WTC11 (cell line): Measurements from ENCODE around the gene IGLL5. TPM values are rescaled to one million over a fixed set of nuclear protein-coding genes. Genes with fewer than 3 reads are reported as not detected.

Source experiments
- ATAC-seq: fragments of 200-7000 bp; cut with Tn5 transposase; 2 replicates; pipeline ENCODE4 v1.10.0; 2021; ENCODE audit warnings: mild to moderate bottlenecking, moderate library complexity
- CTCF ChIA-PET: fragments of 300-600 bp; sonication (Branson Sonifier 250); formaldehyde crosslinking; loops from one replicate; lab custom pipeline; 2021; ENCODE audit warnings: antibody characterized with exemption; lab: Charles Lee
- POLR2A ChIA-PET: fragments of 350-600 bp; sonication (Branson Sonifier 250); formaldehyde crosslinking; loops from one replicate; lab custom pipeline; 2021; ENCODE audit warnings: antibody characterized with exemption; lab: Charles Lee
- DNase-seq: peaks from one replicate; pipeline ENCODE4 v3.0.0; 2021; ENCODE audit warnings: low spot score
- H3K27ac Mint-ChIP-seq: 2 replicates; pipeline ENCODE4 v1.8.0; 2021; ENCODE audit warnings: mixed read lengths
- H3K27me3 Mint-ChIP-seq: 2 replicates; pipeline ENCODE4 v1.8.0; 2021; ENCODE audit warnings: low read depth, mild to moderate bottlenecking, moderate library complexity, mixed read lengths
- H3K36me3 Mint-ChIP-seq: 2 replicates; pipeline ENCODE4 v1.8.0; 2021; ENCODE audit warnings: mixed read lengths
- H3K4me1 Mint-ChIP-seq: 2 replicates; pipeline ENCODE4 v1.8.0; 2022; ENCODE audit warnings: mixed read lengths
- H3K4me3 Mint-ChIP-seq: 2 replicates; pipeline ENCODE4 v1.8.0; 2021; ENCODE audit warnings: mild to moderate bottlenecking, moderate library complexity, mixed read lengths
- H3K9me3 Mint-ChIP-seq: 2 replicates; pipeline ENCODE4 v1.8.0; 2021; ENCODE audit warnings: mixed read lengths
- CBFB ChIP-seq: sonication (generic); formaldehyde crosslinking; IDR thresholded peaks from 2 replicates; pipeline ENCODE4 v1.8.1; 2022; ENCODE audit warnings: mild to moderate bottlenecking, low read depth, missing genetic modification reagents
- EMX1 ChIP-seq: fragments of 250-450 bp; sonication (Bioruptor Pico); IDR thresholded peaks from 2 replicates; pipeline ENCODE4 v1.8.0; 2021; ENCODE audit warnings: mild to moderate bottlenecking
- ETV6 ChIP-seq: sonication (generic); formaldehyde crosslinking; IDR thresholded peaks from 2 replicates; pipeline ENCODE4 v1.8.1; 2022; ENCODE audit warnings: mild to moderate bottlenecking, missing genetic modification reagents
- HMGA2 ChIP-seq: fragments of 250-450 bp; sonication (Bioruptor Pico); IDR thresholded peaks from 2 replicates; pipeline ENCODE4 v1.4.0; 2021; ENCODE audit warnings: mild to moderate bottlenecking, moderate library complexity
- NFATC4 ChIP-seq: fragments of 250-450 bp; sonication (Bioruptor Pico); IDR thresholded peaks from 2 replicates; pipeline ENCODE4 v1.9.0; 2021; ENCODE audit warnings: mild to moderate bottlenecking
- TEAD1 ChIP-seq: sonication (generic); formaldehyde crosslinking; IDR thresholded peaks from 2 replicates; pipeline ENCODE4 v1.8.0; 2022; ENCODE audit warnings: mild to moderate bottlenecking, missing genetic modification reagents
- TP53 ChIP-seq: sonication (generic); formaldehyde crosslinking; IDR thresholded peaks from 2 replicates; pipeline ENCODE4 v1.8.1; 2023; ENCODE audit warnings: mild to moderate bottlenecking, missing genetic modification reagents
- ZNF138 ChIP-seq: sonication (generic); formaldehyde crosslinking; conservative IDR thresholded peaks from 2 replicates; pipeline ENCODE4 v1.8.1; 2022; ENCODE audit warnings: mild to moderate bottlenecking, moderate library complexity, missing genetic modification reagents
- ZNF416 ChIP-seq: fragments of 250-450 bp; sonication (Bioruptor Pico); IDR thresholded peaks from 2 replicates; pipeline ENCODE4 v1.9.0; 2021; ENCODE audit warnings: mild to moderate bottlenecking, inconsistent platforms
- total RNA-seq: library from RNA; stranded (reverse); gene quantifications from 3 replicates; pipeline ENCODE4 v1.2.3, GENCODE V29; 2021
- TF ChIP-seq, protein P1 (sequence below): sonication (generic); formaldehyde crosslinking; IDR thresholded peaks from 2 replicates; pipeline ENCODE4 v1.8.1; 2023; ENCODE audit warnings: mild to moderate bottlenecking, missing genetic modification reagents, moderate library complexity
- TF ChIP-seq, protein P2 (sequence below): sonication (generic); formaldehyde crosslinking; IDR thresholded peaks from 2 replicates; pipeline ENCODE4 v1.8.1; 2023; ENCODE audit warnings: mild to moderate bottlenecking, missing genetic modification reagents, borderline replicate concordance
- TF ChIP-seq, protein P3 (sequence below): sonication (generic); formaldehyde crosslinking; IDR thresholded peaks from 2 replicates; pipeline ENCODE4 v1.8.0; 2023; ENCODE audit warnings: mild to moderate bottlenecking, missing genetic modification reagents
- TF ChIP-seq, protein P4 (sequence below): sonication (generic); formaldehyde crosslinking; IDR thresholded peaks from 2 replicates; pipeline ENCODE4 v1.8.1; 2023; ENCODE audit warnings: mild to moderate bottlenecking, missing genetic modification reagents
- TF ChIP-seq, protein P5 (sequence below): sonication (generic); formaldehyde crosslinking; IDR thresholded peaks from 2 replicates; pipeline ENCODE4 v1.8.1; 2023; ENCODE audit warnings: mild to moderate bottlenecking, missing genetic modification reagents, moderate library complexity
- TF ChIP-seq, protein P6 (sequence below): sonication (generic); formaldehyde crosslinking; IDR thresholded peaks from 2 replicates; pipeline ENCODE4 v1.8.1; 2023; ENCODE audit warnings: mild to moderate bottlenecking, moderate library complexity, missing genetic modification reagents
- TF ChIP-seq, protein P7 (sequence below): sonication (generic); formaldehyde crosslinking; IDR thresholded peaks from 2 replicates; pipeline ENCODE4 v1.8.1; 2022; ENCODE audit warnings: mild to moderate bottlenecking, moderate library complexity, missing genetic modification reagents
- TF ChIP-seq, protein P8 (sequence below): sonication (generic); formaldehyde crosslinking; IDR thresholded peaks from 2 replicates; pipeline ENCODE4 v1.8.0; 2022; ENCODE audit warnings: mild to moderate bottlenecking, missing genetic modification reagents
- TF ChIP-seq, protein P9 (sequence below): fragments of 250-450 bp; sonication (Bioruptor Pico); IDR thresholded peaks from 2 replicates; pipeline ENCODE4 v2.1.2; 2022; ENCODE audit warnings: mild to moderate bottlenecking, moderate library complexity
- TF ChIP-seq, protein P10 (sequence below): fragments of 250-450 bp; sonication (Bioruptor Pico); IDR thresholded peaks from 2 replicates; pipeline ENCODE4 v1.9.0; 2021; ENCODE audit warnings: mild to moderate bottlenecking

The IGLL5 gene
- total RNA-seq, 1 experiment from 2014 or later: not detected

DNA sequence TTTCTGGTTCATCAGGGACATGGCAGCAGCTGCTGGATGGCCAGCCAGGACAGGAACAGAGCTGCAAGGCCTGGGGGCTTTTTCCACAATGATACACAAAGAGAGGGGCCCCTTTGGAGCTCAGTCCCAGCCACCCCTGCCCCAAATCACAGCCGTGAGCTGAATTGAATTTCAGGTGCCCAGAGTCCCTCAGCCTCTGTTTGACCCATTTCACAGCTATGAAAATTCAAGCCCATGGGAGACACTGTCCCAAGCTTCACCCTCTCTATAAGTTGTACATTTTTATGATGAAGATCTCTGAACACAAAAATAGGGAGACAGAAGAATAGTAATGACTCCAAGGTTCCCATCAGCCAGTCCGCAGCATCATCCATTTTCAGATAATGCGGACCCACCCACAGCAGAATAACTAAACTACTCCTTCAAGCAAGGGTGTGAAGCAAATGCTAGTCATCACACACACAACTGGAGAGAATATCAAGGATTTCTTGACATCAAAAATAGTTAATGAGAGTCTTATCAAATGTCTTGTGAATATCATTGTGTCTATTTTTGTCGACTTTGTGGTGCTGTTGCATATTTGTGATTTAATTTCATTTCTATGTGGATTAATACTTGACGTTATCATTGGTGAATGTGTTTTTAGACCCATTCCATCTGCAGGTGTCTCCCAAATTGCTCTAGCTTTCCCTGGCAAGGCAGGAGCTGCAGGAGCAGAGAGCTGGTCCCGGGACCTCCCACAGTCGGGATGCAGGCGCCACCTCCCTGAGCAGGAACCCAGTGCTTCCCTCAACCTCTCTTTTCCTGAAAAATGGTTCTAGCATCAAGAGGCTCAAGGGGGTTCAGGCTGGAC is 24.7 kb downstream of the IGLL5 start (continued):
- TF ChIP-seq, protein P1, sequence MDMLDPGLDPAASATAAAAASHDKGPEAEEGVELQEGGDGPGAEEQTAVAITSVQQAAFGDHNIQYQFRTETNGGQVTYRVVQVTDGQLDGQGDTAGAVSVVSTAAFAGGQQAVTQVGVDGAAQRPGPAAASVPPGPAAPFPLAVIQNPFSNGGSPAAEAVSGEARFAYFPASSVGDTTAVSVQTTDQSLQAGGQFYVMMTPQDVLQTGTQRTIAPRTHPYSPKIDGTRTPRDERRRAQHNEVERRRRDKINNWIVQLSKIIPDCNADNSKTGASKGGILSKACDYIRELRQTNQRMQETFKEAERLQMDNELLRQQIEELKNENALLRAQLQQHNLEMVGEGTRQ (CRISPR knock-in tag): no peak
- TF ChIP-seq, protein P2, sequence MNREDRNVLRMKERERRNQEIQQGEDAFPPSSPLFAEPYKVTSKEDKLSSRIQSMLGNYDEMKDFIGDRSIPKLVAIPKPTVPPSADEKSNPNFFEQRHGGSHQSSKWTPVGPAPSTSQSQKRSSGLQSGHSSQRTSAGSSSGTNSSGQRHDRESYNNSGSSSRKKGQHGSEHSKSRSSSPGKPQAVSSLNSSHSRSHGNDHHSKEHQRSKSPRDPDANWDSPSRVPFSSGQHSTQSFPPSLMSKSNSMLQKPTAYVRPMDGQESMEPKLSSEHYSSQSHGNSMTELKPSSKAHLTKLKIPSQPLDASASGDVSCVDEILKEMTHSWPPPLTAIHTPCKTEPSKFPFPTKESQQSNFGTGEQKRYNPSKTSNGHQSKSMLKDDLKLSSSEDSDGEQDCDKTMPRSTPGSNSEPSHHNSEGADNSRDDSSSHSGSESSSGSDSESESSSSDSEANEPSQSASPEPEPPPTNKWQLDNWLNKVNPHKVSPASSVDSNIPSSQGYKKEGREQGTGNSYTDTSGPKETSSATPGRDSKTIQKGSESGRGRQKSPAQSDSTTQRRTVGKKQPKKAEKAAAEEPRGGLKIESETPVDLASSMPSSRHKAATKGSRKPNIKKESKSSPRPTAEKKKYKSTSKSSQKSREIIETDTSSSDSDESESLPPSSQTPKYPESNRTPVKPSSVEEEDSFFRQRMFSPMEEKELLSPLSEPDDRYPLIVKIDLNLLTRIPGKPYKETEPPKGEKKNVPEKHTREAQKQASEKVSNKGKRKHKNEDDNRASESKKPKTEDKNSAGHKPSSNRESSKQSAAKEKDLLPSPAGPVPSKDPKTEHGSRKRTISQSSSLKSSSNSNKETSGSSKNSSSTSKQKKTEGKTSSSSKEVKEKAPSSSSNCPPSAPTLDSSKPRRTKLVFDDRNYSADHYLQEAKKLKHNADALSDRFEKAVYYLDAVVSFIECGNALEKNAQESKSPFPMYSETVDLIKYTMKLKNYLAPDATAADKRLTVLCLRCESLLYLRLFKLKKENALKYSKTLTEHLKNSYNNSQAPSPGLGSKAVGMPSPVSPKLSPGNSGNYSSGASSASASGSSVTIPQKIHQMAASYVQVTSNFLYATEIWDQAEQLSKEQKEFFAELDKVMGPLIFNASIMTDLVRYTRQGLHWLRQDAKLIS (CRISPR knock-in tag): no peak
- TF ChIP-seq TEAD1 (CRISPR knock-in tag) (no peak), EMX1 (CRISPR knock-in tag) (no peak), NFATC4 (CRISPR knock-in tag) (no peak)
- TF ChIP-seq, protein P3, sequence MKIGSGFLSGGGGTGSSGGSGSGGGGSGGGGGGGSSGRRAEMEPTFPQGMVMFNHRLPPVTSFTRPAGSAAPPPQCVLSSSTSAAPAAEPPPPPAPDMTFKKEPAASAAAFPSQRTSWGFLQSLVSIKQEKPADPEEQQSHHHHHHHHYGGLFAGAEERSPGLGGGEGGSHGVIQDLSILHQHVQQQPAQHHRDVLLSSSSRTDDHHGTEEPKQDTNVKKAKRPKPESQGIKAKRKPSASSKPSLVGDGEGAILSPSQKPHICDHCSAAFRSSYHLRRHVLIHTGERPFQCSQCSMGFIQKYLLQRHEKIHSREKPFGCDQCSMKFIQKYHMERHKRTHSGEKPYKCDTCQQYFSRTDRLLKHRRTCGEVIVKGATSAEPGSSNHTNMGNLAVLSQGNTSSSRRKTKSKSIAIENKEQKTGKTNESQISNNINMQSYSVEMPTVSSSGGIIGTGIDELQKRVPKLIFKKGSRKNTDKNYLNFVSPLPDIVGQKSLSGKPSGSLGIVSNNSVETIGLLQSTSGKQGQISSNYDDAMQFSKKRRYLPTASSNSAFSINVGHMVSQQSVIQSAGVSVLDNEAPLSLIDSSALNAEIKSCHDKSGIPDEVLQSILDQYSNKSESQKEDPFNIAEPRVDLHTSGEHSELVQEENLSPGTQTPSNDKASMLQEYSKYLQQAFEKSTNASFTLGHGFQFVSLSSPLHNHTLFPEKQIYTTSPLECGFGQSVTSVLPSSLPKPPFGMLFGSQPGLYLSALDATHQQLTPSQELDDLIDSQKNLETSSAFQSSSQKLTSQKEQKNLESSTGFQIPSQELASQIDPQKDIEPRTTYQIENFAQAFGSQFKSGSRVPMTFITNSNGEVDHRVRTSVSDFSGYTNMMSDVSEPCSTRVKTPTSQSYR: no peak
- TF ChIP-seq, protein P4, sequence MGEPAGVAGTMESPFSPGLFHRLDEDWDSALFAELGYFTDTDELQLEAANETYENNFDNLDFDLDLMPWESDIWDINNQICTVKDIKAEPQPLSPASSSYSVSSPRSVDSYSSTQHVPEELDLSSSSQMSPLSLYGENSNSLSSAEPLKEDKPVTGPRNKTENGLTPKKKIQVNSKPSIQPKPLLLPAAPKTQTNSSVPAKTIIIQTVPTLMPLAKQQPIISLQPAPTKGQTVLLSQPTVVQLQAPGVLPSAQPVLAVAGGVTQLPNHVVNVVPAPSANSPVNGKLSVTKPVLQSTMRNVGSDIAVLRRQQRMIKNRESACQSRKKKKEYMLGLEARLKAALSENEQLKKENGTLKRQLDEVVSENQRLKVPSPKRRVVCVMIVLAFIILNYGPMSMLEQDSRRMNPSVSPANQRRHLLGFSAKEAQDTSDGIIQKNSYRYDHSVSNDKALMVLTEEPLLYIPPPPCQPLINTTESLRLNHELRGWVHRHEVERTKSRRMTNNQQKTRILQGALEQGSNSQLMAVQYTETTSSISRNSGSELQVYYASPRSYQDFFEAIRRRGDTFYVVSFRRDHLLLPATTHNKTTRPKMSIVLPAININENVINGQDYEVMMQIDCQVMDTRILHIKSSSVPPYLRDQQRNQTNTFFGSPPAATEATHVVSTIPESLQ (CRISPR knock-in tag): no peak

DNA sequence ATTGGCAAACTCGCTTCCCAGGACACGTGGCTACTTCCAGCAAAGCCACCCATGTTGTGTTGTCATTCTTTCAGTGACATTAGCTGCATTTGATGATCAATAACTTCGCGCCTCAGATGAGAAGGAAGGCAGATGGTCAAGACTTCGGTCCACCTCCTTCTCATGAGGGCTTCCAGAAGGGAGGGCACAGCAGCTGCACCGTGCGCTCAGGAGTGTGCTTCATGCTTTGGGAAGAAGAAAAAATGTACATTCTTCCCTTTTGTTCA is 25.3 kb downstream of the IGLL5 start:
- peaks cover 5% of the 10 kb centered on the region; the same call in 1 of the 2 replicates for H3K9me3 Mint-ChIP-seq
- ChIA-PET POLR2A (no interaction called here), CTCF (interaction anchor here (1.5 to 2.0 kb wide), 4 partner anchors 23 to 36 kb away, joined by 4 to 6 read pairs (median 4); no protein-coding TSS in a partner anchor)
- H3K4me3 Mint-ChIP-seq: no peak overlapping the region
- no peak overlapping the region for H3K27ac Mint-ChIP-seq
- no peaks in the 10 kb centered on the region; the same call in 1 of the 2 replicates for H3K4me1 Mint-ChIP-seq
- no peak for ATAC-seq
- H3K27me3 Mint-ChIP-seq: peaks cover 83% of the 10 kb centered on the region
- DNase-seq: no peak
- no peaks in the 10 kb centered on the region for H3K36me3 Mint-ChIP-seq
- TF ChIP-seq ETV6 (CRISPR knock-in tag) (no peak), NFATC4 (CRISPR knock-in tag) (no peak), ZNF416 (CRISPR knock-in tag) (no peak), ZNF138 (CRISPR knock-in tag) (no peak), HMGA2 (CRISPR knock-in tag) (no peak), CBFB (CRISPR knock-in tag) (no peak), EMX1 (CRISPR knock-in tag) (no peak), TP53 (CRISPR knock-in tag) (no peak)
- TF ChIP-seq, protein P5, sequence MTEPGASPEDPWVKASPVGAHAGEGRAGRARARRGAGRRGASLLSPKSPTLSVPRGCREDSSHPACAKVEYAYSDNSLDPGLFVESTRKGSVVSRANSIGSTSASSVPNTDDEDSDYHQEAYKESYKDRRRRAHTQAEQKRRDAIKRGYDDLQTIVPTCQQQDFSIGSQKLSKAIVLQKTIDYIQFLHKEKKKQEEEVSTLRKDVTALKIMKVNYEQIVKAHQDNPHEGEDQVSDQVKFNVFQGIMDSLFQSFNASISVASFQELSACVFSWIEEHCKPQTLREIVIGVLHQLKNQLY (CRISPR knock-in tag): no peak
- TF ChIP-seq, protein P6, sequence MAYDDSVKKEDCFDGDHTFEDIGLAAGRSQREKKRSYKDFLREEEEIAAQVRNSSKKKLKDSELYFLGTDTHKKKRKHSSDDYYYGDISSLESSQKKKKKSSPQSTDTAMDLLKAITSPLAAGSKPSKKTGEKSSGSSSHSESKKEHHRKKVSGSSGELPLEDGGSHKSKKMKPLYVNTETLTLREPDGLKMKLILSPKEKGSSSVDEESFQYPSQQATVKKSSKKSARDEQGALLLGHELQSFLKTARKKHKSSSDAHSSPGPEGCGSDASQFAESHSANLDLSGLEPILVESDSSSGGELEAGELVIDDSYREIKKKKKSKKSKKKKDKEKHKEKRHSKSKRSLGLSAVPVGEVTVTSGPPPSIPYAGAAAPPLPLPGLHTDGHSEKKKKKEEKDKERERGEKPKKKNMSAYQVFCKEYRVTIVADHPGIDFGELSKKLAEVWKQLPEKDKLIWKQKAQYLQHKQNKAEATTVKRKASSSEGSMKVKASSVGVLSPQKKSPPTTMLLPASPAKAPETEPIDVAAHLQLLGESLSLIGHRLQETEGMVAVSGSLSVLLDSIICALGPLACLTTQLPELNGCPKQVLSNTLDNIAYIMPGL: no peak
- TF ChIP-seq, protein P7, sequence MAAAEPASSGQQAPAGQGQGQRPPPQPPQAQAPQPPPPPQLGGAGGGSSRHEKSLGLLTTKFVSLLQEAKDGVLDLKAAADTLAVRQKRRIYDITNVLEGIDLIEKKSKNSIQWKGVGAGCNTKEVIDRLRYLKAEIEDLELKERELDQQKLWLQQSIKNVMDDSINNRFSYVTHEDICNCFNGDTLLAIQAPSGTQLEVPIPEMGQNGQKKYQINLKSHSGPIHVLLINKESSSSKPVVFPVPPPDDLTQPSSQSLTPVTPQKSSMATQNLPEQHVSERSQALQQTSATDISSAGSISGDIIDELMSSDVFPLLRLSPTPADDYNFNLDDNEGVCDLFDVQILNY: no peak
- TF ChIP-seq, protein P8, sequence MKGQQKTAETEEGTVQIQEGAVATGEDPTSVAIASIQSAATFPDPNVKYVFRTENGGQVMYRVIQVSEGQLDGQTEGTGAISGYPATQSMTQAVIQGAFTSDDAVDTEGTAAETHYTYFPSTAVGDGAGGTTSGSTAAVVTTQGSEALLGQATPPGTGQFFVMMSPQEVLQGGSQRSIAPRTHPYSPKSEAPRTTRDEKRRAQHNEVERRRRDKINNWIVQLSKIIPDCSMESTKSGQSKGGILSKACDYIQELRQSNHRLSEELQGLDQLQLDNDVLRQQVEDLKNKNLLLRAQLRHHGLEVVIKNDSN (CRISPR knock-in tag): no peak
- TF ChIP-seq, protein P9, sequence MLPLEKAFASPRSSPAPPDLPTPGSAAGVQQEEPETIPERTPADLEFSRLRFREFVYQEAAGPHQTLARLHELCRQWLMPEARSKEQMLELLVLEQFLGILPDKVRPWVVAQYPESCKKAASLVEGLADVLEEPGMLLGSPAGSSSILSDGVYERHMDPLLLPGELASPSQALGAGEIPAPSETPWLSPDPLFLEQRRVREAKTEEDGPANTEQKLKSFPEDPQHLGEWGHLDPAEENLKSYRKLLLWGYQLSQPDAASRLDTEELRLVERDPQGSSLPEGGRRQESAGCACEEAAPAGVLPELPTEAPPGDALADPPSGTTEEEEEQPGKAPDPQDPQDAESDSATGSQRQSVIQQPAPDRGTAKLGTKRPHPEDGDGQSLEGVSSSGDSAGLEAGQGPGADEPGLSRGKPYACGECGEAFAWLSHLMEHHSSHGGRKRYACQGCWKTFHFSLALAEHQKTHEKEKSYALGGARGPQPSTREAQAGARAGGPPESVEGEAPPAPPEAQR (CRISPR knock-in tag): no peak
- TF ChIP-seq, protein P10, sequence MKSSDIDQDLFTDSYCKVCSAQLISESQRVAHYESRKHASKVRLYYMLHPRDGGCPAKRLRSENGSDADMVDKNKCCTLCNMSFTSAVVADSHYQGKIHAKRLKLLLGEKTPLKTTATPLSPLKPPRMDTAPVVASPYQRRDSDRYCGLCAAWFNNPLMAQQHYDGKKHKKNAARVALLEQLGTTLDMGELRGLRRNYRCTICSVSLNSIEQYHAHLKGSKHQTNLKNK (CRISPR knock-in tag): no peak
